PC-9 (cell line): ENCODE results near the gene PCDHGB1.

Source experiments
- EZH2 ChIP-seq: fragments of 200-600 bp; sonication (generic); IDR thresholded peaks from 2 replicates; pipeline ENCODE4 v1.8.0; 2017; ENCODE audit warnings: antibody characterized with exemption, low read depth
- TF ChIP-seq, protein P1 (sequence below): fragments of 200-600 bp; sonication (generic); conservative IDR thresholded peaks from 2 replicates; pipeline ENCODE4 v1.6.1; 2017; ENCODE audit warnings: mixed run types, antibody characterized with exemption, mild to moderate bottlenecking, moderate library complexity

GRCh38 chr5:141338538-141339306 is 11.2 kb upstream of the PCDHGB1 start, which contains the start of gene PCDHGA2:
- TF ChIP-seq, protein P1, sequence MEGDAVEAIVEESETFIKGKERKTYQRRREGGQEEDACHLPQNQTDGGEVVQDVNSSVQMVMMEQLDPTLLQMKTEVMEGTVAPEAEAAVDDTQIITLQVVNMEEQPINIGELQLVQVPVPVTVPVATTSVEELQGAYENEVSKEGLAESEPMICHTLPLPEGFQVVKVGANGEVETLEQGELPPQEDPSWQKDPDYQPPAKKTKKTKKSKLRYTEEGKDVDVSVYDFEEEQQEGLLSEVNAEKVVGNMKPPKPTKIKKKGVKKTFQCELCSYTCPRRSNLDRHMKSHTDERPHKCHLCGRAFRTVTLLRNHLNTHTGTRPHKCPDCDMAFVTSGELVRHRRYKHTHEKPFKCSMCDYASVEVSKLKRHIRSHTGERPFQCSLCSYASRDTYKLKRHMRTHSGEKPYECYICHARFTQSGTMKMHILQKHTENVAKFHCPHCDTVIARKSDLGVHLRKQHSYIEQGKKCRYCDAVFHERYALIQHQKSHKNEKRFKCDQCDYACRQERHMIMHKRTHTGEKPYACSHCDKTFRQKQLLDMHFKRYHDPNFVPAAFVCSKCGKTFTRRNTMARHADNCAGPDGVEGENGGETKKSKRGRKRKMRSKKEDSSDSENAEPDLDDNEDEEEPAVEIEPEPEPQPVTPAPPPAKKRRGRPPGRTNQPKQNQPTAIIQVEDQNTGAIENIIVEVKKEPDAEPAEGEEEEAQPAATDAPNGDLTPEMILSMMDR, result peak; percentile 58
- no peak for TF ChIP-seq EZH2
